ENCODE results near the gene CAMSAP2.

Gene CAMSAP2

DNA sequence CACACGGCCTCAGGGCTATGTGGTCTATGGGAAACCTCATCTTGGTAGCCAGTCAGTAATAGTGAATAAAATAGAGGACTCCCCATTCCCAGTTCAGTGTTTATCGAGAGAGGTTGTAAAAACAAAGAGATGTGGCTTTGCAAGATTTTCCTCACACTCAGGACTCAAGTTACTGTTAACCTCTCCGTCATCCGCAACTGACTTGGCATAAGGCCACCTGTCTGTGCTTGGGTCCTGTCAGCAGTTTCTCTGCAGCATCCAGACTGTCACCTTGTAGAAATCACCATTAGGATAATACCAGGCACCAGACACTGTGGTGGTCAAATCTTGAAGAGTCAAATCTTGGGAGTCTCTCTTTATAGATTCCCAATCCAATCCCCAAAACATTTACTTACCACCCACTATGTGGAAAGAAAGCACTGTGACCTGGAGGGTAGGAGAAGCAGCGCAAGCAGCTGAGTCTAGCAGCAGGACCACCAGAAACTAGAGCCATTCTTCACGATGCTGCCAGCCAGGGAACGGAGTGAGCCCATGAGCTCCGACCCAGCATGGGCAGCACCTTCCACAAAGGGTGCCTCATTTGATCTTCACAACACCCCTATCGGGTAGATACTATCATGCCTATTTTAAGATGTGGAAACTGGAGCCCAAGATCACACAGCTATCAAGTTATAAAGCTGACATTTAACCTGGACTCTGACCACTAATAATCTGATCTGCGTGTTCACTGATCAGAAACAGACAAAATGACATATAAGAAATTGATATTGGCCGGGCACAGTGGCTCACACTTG, 128.5 kb downstream of the CAMSAP2 start:
- peaks cover 15% of the 10 kb centered on the region for H3K4me1 Mint-ChIP-seq (ENCODE audit: low read depth)
- no peak overlapping the region for H3K27ac Mint-ChIP-seq
- no peak overlapping the region for H3K4me3 Mint-ChIP-seq
- no peaks in the 10 kb centered on the region for H3K36me3 Mint-ChIP-seq
- H3K9me3 Mint-ChIP-seq (ENCODE audit: low read depth): no peaks in the 10 kb centered on the region
- peaks cover 12% of the 10 kb centered on the region for H3K27me3 Mint-ChIP-seq

DNA sequence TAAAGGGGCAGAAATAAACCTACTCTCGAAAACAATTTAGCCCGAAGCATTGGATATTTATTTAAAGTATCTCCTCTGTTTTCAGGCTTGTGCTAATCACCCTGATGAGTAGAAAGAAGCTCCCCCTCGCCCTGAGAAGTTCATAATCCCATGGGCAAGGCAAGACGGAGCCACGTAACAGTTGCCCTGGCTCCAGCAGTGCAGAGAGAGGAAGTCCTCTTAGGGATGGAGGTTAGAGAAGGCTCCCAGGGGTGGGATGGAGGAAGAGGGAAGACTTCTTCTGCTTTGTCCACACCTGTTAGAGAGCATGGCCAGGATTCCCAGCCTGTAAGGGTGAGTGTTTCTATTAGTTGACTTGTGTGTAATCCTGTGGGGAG, 130.7 kb downstream of the CAMSAP2 start:
- Mint-ChIP-seq H3K27me3 (peaks cover 13% of the 10 kb centered on the region), H3K4me1 (ENCODE audit: low read depth) (peaks cover 15% of the 10 kb centered on the region), H3K27ac (no peak overlapping the region), H3K9me3 (ENCODE audit: low read depth) (no peaks in the 10 kb centered on the region), H3K36me3 (no peaks in the 10 kb centered on the region), H3K4me3 (no peak overlapping the region)

DNA sequence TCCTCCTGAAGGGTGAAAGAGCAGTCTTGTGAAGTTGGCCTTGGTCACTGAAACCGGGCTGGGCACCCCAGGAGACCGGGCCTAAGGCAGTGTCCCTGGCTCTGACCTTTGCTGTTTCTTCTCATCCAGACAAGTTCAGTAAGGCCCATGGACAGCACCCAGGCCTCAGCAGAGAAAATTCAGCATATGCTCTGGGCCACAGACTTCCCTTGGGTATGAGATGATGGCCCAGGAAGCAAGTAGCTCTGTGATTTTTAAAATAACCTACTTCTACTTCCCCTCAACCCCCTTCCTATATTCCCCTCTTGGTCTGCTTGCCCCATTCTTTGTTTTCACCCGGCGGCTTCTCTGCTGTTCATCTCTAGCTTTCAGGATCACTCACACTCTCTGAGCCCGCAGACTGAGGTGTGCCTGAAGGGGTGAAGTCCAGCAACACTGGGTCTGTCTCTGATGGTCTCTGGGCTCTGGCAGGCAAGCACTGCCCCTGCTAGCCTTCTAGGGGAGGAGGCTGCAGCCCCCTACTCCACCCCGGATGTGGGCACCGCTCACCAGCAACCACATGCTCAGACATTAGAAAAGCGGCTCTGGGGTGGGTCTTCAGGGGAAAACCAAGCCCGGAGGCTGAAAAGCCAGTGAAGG, 131.2 kb downstream of the CAMSAP2 start:
- H3K27me3 Mint-ChIP-seq: peaks cover 17% of the 10 kb centered on the region
- peaks cover 20% of the 10 kb centered on the region for H3K4me1 Mint-ChIP-seq (ENCODE audit: low read depth)
- H3K4me3 Mint-ChIP-seq: no peak overlapping the region
- H3K9me3 Mint-ChIP-seq (ENCODE audit: low read depth): no peaks in the 10 kb centered on the region
- H3K27ac Mint-ChIP-seq: no peak overlapping the region
- no peaks in the 10 kb centered on the region for H3K36me3 Mint-ChIP-seq

DNA sequence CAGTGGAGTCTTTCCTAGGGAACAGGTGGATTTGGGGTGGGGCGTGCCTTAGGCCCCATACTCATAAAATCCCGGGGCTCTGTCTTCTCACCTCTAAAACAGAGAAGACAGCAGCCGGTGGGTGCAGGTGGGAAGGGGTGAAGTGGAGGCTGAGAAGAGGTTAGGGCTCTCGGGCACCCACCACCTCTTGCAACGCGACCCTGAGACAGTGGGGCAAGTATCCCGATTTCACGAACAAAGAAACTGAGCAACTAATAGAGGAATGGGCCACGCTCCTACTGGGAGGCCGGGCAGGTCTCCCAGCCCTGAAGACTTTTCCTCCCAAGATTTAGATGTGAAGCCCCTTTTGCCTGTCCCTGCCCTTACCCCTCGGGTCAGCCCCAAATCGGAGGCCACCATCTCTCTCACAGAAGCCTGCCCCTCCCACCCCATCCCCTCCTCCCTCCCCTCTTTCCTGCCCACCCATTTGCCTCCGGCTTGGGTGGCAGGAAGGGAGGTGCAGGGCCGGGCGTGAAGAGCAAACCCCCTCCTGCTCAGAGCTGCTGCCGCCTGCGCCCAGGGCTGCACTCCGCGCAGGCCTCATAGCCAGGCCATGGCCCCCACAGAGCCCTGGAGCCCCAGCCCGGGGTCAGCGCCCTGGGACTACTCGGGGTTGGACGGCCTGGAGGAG, 133.9 kb downstream of the CAMSAP2 start, which contains the start of gene GPR25:
TSS of gene GPR25 (plus strand) at position 536 of the 670 bp plus-strand sequence. CDS start at position 593, 57 bp downstream.
- no peaks in the 10 kb centered on the region for H3K36me3 Mint-ChIP-seq
- no peaks in the 10 kb centered on the region for H3K9me3 Mint-ChIP-seq (ENCODE audit: low read depth)
- peak within 1 kb of the TSS; percentile 65 for H3K4me3 Mint-ChIP-seq
- H3K27me3 Mint-ChIP-seq: peaks cover 25% of the 10 kb centered on the region
- H3K4me1 Mint-ChIP-seq (ENCODE audit: low read depth): peaks cover 18% of the 10 kb centered on the region
- no peak within 1 kb of the TSS for H3K27ac Mint-ChIP-seq

DNA sequence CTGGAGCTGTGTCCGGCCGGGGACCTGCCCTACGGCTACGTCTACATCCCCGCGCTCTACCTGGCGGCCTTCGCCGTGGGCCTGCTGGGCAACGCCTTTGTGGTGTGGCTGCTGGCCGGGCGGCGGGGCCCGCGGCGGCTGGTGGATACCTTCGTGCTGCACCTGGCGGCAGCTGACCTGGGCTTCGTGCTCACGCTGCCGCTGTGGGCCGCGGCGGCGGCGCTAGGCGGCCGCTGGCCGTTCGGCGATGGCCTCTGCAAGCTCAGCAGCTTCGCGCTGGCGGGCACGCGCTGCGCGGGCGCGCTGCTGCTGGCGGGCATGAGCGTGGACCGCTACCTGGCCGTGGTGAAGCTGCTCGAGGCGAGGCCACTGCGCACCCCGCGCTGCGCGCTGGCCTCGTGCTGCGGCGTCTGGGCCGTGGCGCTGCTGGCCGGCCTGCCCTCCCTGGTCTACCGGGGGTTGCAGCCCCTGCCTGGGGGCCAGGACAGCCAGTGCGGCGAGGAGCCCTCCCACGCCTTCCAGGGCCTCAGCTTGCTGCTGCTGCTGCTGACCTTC, 134.5 kb downstream of the CAMSAP2 start:
- no peaks in the 10 kb centered on the region for H3K36me3 Mint-ChIP-seq
- no peaks in the 10 kb centered on the region for H3K9me3 Mint-ChIP-seq (ENCODE audit: low read depth)
- H3K4me3 Mint-ChIP-seq: no peak overlapping the region
- H3K27me3 Mint-ChIP-seq: peaks cover 25% of the 10 kb centered on the region
- H3K27ac Mint-ChIP-seq: no peak overlapping the region
- H3K4me1 Mint-ChIP-seq (ENCODE audit: low read depth): peaks cover 24% of the 10 kb centered on the region

DNA sequence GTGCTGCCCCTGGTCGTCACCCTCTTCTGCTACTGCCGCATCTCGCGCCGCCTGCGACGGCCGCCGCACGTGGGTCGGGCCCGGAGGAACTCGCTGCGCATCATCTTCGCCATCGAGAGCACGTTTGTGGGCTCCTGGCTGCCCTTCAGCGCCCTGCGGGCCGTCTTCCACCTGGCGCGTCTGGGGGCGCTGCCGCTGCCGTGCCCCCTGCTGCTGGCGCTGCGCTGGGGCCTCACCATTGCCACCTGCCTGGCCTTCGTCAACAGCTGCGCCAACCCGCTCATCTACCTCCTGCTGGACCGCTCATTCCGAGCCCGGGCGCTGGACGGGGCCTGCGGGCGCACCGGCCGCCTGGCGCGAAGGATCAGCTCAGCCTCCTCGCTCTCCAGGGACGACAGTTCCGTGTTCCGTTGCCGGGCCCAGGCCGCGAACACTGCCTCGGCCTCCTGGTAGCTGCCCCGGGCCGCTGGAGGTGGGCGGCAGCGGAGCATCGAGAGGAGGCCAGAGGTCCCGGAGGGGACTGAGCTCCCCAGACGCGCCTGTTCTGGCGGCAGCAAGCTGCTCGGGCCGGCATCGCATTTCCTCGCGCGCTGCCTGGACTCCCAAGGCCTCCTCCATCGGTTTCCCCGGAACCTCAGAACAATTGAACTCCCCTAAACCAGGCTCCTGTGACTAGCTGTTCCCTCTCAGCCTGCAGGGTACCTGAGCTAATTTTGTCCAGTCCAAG, 135.1 kb downstream of the CAMSAP2 start:
- no peaks in the 10 kb centered on the region for H3K36me3 Mint-ChIP-seq
- no peak overlapping the region for H3K27ac Mint-ChIP-seq
- no peaks in the 10 kb centered on the region for H3K9me3 Mint-ChIP-seq (ENCODE audit: low read depth)
- peaks cover 29% of the 10 kb centered on the region for H3K4me1 Mint-ChIP-seq (ENCODE audit: low read depth)
- peak overlapping the region; percentile 73 for H3K4me3 Mint-ChIP-seq
- peaks cover 25% of the 10 kb centered on the region for H3K27me3 Mint-ChIP-seq

DNA sequence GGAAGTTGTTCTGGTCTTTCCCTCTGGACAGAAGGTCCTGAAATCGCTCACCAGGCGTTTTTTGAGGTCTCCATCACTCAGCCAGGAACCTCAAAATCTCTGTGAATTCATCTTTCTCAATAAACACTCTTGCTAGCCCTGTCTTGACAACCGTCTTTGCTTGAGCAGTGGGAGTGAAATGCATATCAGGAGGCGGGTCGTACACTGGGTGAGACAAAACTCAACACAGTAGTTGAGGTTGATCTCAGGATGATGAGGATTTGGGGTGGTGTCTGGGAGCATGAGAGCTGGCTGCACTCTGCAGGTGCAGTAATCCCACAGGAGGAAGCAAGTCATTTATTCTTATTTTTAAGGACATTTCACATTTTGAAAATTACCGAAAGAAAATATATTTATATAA, 136.0 kb downstream of the CAMSAP2 start:
- H3K27me3 Mint-ChIP-seq: peaks cover 22% of the 10 kb centered on the region
- H3K9me3 Mint-ChIP-seq (ENCODE audit: low read depth): no peaks in the 10 kb centered on the region
- H3K27ac Mint-ChIP-seq: no peak overlapping the region
- no peaks in the 10 kb centered on the region for H3K36me3 Mint-ChIP-seq
- peaks cover 29% of the 10 kb centered on the region for H3K4me1 Mint-ChIP-seq (ENCODE audit: low read depth)
- H3K4me3 Mint-ChIP-seq: peak overlapping the region; percentile 73

DNA sequence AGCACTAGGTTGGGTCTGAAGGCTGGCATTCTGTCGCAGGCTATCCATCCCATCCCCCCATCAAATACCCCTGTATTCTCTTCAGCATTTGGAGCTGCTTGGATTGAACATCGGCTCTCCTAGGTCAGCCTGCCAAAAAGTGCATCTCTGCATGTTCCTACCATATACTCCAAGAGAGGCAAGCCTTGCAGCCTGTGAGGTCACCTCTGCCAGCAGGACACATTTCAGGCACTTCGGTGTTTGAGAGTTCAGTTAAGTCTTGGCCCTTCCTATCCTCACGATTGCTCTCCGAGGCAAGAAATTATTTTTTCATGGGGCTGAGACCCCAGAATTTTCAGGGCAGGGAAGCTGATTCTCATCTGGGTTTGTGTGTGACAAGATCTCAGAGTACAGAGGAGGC, 136.7 kb downstream of the CAMSAP2 start:
- Mint-ChIP-seq H3K27me3 (peaks cover 22% of the 10 kb centered on the region), H3K4me1 (ENCODE audit: low read depth) (peaks cover 29% of the 10 kb centered on the region), H3K27ac (no peak overlapping the region), H3K9me3 (ENCODE audit: low read depth) (no peaks in the 10 kb centered on the region), H3K36me3 (no peaks in the 10 kb centered on the region), H3K4me3 (no peak overlapping the region)

DNA sequence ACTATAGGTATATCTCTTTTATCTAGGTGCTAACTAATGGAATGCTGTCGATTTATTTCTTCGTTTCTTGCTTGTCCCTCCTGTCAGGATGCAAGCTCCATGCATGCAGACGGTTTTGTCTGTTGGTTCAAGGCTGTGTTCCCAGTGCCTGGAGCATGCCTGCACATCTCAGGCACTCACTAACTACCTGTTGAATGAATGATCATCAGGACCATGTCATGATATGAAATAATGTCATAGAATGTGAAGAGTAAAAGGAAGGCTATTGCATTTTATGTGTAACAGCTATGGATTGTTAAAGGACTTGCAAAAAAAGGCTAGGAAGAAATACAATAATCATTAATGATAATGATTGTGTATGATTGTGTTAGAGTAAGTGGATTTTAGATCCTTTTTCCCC, 138.3 kb downstream of the CAMSAP2 start:
- H3K27me3 Mint-ChIP-seq: peaks cover 14% of the 10 kb centered on the region
- H3K4me3 Mint-ChIP-seq: no peak overlapping the region
- no peaks in the 10 kb centered on the region for H3K36me3 Mint-ChIP-seq
- H3K27ac Mint-ChIP-seq: no peak overlapping the region
- H3K4me1 Mint-ChIP-seq (ENCODE audit: low read depth): peaks cover 29% of the 10 kb centered on the region
- H3K9me3 Mint-ChIP-seq (ENCODE audit: low read depth): no peaks in the 10 kb centered on the region

DNA sequence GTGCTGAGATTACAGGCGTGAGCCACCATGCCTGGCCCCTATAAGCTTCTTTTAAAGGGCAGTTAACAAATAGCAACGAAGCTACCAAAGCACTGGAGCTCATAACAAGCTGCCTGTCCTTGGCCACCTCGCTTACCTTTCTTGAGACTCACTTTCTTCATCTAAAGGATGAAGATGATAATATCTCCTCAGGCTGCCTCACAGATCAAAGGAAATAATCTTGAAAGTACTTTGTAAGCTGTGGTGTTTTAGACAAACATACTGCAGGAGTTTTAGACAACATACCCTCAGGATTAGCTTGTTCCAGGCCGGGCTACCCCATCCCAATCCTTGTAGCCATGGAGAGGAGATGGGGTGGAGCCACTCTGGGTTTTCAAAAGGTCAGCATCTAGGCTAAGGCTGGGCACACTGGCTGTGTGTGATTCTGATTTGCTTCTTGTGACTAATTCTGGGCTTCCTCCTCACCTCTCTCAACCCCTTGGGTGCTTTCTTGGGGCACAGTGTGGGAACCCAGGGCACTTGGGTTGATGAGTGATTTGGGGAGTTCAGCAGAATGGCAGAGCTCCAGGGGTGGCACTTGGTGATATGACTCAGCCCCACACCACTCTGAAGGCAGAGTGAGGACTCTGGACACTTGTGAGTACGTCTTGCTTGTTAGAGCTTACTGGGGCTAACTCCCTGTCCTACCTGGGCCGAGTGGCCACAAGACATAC, 139.3 kb downstream of the CAMSAP2 start:
- H3K4me1 Mint-ChIP-seq (ENCODE audit: low read depth): peaks cover 29% of the 10 kb centered on the region
- H3K36me3 Mint-ChIP-seq: no peaks in the 10 kb centered on the region
- H3K27ac Mint-ChIP-seq: peak overlapping the region; percentile 50
- H3K4me3 Mint-ChIP-seq: no peak overlapping the region
- H3K9me3 Mint-ChIP-seq (ENCODE audit: low read depth): no peaks in the 10 kb centered on the region
- peaks cover 12% of the 10 kb centered on the region for H3K27me3 Mint-ChIP-seq

DNA sequence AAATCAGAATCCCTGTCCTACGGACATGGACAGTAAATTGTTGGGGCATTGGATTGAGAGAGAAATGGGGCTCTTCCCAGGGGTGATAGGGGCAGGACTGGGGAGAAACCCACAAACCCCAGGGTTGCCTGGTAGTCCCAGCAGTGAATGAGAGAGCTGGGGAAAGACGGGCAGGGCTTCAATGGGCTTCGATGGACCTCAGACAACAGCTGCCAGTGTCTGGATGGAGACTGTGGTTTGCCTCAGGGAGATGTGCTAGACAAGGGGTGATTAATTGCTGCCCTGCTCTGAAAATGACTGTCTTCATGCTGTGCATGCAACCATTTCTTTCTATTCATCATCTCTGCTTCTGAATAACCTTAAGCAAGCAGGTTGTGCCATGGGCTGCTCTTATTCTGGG, 141.5 kb downstream of the CAMSAP2 start:
- peaks cover 5% of the 10 kb centered on the region for H3K27me3 Mint-ChIP-seq
- H3K4me1 Mint-ChIP-seq (ENCODE audit: low read depth): peaks cover 21% of the 10 kb centered on the region
- H3K4me3 Mint-ChIP-seq: no peak overlapping the region
- H3K36me3 Mint-ChIP-seq: no peaks in the 10 kb centered on the region
- no peaks in the 10 kb centered on the region for H3K9me3 Mint-ChIP-seq (ENCODE audit: low read depth)
- no peak overlapping the region for H3K27ac Mint-ChIP-seq

DNA sequence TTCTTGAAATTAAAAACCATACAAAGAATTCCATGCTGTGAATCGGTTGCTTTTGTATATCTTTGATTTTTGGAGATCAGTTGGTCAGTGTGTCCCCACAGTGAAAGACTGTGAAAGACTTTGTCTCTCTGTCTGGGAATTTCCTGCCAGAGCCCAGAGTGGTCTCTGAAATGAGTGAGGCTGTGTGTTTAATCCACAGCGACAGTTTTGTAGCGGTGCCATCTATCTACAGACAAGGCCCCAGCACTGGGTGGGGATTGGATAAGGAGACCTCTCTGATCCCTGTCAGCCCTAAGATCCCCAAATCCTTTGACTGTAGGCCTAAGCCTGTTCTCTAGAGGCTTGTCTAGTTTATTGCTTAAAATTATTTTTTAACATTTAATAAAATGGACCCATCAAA, 144.4 kb downstream of the CAMSAP2 start:
- H3K4me3 Mint-ChIP-seq: no peak overlapping the region
- no peaks in the 10 kb centered on the region for H3K27me3 Mint-ChIP-seq
- H3K4me1 Mint-ChIP-seq (ENCODE audit: low read depth): peaks cover 21% of the 10 kb centered on the region
- no peaks in the 10 kb centered on the region for H3K9me3 Mint-ChIP-seq (ENCODE audit: low read depth)
- H3K27ac Mint-ChIP-seq: no peak overlapping the region
- no peaks in the 10 kb centered on the region for H3K36me3 Mint-ChIP-seq

DNA sequence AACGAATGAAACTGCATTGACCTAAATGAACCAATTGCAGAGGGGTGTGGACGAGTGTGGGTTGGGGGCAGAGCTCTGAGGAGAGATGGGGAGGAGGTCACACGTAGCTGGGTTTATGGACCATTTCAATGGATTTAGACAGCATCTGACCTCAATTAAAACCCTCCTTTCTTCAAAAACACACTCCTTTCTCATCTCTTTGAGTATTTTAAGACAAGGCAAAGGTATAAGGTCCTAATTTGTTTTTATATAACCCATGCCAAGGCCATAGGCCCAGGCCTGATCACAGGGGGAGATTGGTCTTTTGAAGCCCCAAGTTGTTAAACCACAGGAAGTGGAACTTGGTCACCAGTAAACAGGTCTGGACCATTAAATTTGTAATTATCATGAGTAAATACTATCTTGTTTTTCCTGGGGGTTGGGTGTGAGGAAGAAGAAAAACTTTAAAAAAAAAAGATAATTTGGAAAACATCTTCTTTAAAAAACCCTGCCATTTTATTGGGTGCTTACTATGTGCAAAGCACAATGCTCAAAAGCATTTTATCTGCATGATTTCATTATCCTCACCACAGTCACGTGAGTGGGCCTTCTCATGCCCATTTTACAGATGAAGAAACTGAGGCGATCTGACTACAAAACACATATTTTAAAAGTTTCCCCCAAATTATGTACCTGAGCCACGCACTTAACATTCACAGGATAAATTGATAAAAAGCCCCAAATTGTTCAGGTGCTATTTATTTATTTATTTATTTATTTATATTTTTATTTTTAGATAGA, 147.1 kb downstream of the CAMSAP2 start:
- no peak overlapping the region for H3K27ac Mint-ChIP-seq

More for the DNA sequence above, 147.1 kb downstream of the CAMSAP2 start:
- H3K4me1 Mint-ChIP-seq (ENCODE audit: low read depth): peaks cover 40% of the 10 kb centered on the region
- H3K27me3 Mint-ChIP-seq: no peaks in the 10 kb centered on the region
- no peak overlapping the region for H3K4me3 Mint-ChIP-seq
- H3K36me3 Mint-ChIP-seq: no peaks in the 10 kb centered on the region
- no peaks in the 10 kb centered on the region for H3K9me3 Mint-ChIP-seq (ENCODE audit: low read depth)
